Measurements from ENCODE around the gene CACNG4.

DNA sequence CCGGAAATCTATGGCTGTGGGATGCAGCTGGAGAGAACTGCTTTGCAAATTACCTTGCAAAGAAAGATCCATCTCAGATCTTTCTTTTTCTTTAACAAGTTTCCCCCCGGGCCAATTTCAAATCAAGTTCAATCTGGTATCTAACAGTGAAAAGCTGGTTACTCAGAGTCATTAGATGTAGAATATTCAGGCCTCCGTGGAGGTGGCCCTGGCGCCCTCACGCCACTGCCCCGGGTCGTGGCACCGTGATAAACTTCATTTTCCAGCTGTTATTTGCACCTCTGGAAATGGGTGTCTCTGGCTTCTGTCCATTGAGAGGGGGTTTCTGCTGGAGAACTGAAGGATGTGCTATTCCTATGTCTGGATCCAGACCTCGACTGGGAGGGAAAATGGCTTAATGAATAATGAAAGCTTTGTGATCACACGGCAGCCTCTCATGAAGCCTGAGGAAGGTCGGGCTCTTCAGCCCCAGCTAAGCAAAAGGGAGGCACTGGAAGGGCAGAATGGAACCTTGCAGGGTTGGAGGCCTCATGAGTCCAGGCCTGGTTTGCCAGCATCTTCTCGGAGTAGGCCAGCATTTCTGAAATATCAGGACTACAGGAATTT lies 30.5 kb downstream of the CACNG4 start:
- no peak for TF ChIP-seq POLR2AphosphoS5 (IDR thresholded peaks at IDR 0.05; ENCODE audit: low read depth, low read length)
- TF ChIP-seq, protein P1, sequence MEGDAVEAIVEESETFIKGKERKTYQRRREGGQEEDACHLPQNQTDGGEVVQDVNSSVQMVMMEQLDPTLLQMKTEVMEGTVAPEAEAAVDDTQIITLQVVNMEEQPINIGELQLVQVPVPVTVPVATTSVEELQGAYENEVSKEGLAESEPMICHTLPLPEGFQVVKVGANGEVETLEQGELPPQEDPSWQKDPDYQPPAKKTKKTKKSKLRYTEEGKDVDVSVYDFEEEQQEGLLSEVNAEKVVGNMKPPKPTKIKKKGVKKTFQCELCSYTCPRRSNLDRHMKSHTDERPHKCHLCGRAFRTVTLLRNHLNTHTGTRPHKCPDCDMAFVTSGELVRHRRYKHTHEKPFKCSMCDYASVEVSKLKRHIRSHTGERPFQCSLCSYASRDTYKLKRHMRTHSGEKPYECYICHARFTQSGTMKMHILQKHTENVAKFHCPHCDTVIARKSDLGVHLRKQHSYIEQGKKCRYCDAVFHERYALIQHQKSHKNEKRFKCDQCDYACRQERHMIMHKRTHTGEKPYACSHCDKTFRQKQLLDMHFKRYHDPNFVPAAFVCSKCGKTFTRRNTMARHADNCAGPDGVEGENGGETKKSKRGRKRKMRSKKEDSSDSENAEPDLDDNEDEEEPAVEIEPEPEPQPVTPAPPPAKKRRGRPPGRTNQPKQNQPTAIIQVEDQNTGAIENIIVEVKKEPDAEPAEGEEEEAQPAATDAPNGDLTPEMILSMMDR (IDR thresholded peaks at IDR 0.05 in 2 of 3, conservative IDR thresholded peaks at IDR 0.05 in 1 of 3; ENCODE audit: borderline replicate concordance in 1 of 3, insufficient read depth in 1 of 3, low read depth in 2 of 3, low read length in 2 of 3) = no peak
- no peak for TF ChIP-seq RAD21 (IDR thresholded peaks at IDR 0.05; ENCODE audit: low read depth)
- TF ChIP-seq EZH2 (IDR thresholded peaks at IDR 0.05) = no peak
- no peak for TF ChIP-seq REST (IDR thresholded peaks at IDR 0.05; ENCODE audit: low read depth)
- TF ChIP-seq, protein P2, sequence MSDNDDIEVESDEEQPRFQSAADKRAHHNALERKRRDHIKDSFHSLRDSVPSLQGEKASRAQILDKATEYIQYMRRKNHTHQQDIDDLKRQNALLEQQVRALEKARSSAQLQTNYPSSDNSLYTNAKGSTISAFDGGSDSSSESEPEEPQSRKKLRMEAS (IDR thresholded peaks at IDR 0.05) = no peak
- TF ChIP-seq POLR2A (IDR thresholded peaks at IDR 0.05; ENCODE audit: borderline replicate concordance, extremely low read depth, insufficient read depth, insufficient read length) = no peak
- TF ChIP-seq SP1 (IDR thresholded peaks at IDR 0.05; ENCODE audit: low read depth) = no peak
- no peak for TF ChIP-seq ATF3 (IDR thresholded peaks at IDR 0.05)
- no peak for TF ChIP-seq YY1 (IDR thresholded peaks at IDR 0.05; ENCODE audit: extremely low read depth, insufficient replicate concordance, low read depth, low read length)

Data from HCT116 (cell line).